ENCODE measurements around the gene MTNR1A.

MTNR1A gene

GRCh38 chr4:186487726-186488125 lies 67.6 kb downstream of the MTNR1A start:
- Histone ChIP-seq H3K27me3 (no peaks in the 10 kb centered on the region), H3K4me1 (ENCODE audit: control insufficient read depth in 1 of 2, insufficient read depth in 1 of 2, low read depth in 1 of 2, low read length in 1 of 2) (no peaks in the 10 kb centered on the region), H3K4me3 (ENCODE audit: low read depth in 1 of 2, low read length in 1 of 2) (no peak overlapping the region), H3K27ac (no peak overlapping the region), H3K9me3 (no peaks in the 10 kb centered on the region), H3K36me3 (no peaks in the 10 kb centered on the region)
- TF ChIP-seq, protein P1, sequence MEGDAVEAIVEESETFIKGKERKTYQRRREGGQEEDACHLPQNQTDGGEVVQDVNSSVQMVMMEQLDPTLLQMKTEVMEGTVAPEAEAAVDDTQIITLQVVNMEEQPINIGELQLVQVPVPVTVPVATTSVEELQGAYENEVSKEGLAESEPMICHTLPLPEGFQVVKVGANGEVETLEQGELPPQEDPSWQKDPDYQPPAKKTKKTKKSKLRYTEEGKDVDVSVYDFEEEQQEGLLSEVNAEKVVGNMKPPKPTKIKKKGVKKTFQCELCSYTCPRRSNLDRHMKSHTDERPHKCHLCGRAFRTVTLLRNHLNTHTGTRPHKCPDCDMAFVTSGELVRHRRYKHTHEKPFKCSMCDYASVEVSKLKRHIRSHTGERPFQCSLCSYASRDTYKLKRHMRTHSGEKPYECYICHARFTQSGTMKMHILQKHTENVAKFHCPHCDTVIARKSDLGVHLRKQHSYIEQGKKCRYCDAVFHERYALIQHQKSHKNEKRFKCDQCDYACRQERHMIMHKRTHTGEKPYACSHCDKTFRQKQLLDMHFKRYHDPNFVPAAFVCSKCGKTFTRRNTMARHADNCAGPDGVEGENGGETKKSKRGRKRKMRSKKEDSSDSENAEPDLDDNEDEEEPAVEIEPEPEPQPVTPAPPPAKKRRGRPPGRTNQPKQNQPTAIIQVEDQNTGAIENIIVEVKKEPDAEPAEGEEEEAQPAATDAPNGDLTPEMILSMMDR (IDR thresholded peaks at IDR 0.05): no peak

GRCh38 chr4:186486172-186486571 lies 69.2 kb downstream of the MTNR1A start:
- TF ChIP-seq, protein P1 (IDR thresholded peaks at IDR 0.05): no peak

GRCh38 chr4:186485561-186486062 lies 69.8 kb downstream of the MTNR1A start:
- TF ChIP-seq, protein P1 (IDR thresholded peaks at IDR 0.05): no peak

More at GRCh38 chr4:186486172-186486571, 69.2 kb downstream of the MTNR1A start:
- Histone ChIP-seq H3K4me3 (ENCODE audit: low read depth in 1 of 2, low read length in 1 of 2) (no peak overlapping the region), H3K4me1 (ENCODE audit: control insufficient read depth in 1 of 2, insufficient read depth in 1 of 2, low read depth in 1 of 2, low read length in 1 of 2) (no peaks in the 10 kb centered on the region), H3K27ac (no peak overlapping the region), H3K9me3 (no peaks in the 10 kb centered on the region), H3K36me3 (no peaks in the 10 kb centered on the region), H3K27me3 (no peaks in the 10 kb centered on the region)

DNA sequence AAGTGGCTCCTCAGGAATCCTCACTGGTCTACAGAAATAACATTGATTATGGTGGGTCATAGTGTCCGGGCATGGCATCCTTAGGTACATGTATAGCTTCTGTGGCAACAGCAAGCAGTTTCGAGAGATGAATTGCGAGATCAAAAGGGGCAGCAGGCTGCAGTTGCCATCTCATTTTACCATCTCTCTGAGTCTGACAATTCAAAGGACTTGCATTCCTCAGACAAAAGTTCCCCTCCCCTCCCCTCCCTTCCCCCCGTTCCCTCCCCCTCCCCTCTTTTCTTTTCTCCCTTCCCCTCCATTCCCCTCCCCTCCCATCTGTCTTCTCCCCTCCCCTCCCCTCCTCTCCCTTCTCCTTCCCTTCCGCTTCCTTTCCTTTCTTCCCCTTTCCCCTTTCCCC lies 70.2 kb downstream of the MTNR1A start:
- no peaks in the 10 kb centered on the region for H3K4me1 ChIP-seq (ENCODE audit: control insufficient read depth in 1 of 2, insufficient read depth in 1 of 2, low read depth in 1 of 2, low read length in 1 of 2)
- H3K9me3 ChIP-seq: no peaks in the 10 kb centered on the region
- no peaks in the 10 kb centered on the region for H3K36me3 ChIP-seq
- no peak overlapping the region for H3K27ac ChIP-seq
- TF ChIP-seq, protein P1 (IDR thresholded peaks at IDR 0.05): no peak
- no peaks in the 10 kb centered on the region for H3K27me3 ChIP-seq
- no peak overlapping the region for H3K4me3 ChIP-seq (ENCODE audit: low read depth in 1 of 2, low read length in 1 of 2)

More at GRCh38 chr4:186485561-186486062, 69.8 kb downstream of the MTNR1A start:
- H3K9me3 ChIP-seq: no peaks in the 10 kb centered on the region
- no peaks in the 10 kb centered on the region for H3K36me3 ChIP-seq
- H3K27ac ChIP-seq: no peak overlapping the region
- no peaks in the 10 kb centered on the region for H3K4me1 ChIP-seq (ENCODE audit: control insufficient read depth in 1 of 2, insufficient read depth in 1 of 2, low read depth in 1 of 2, low read length in 1 of 2)
- no peak overlapping the region for H3K4me3 ChIP-seq (ENCODE audit: low read depth in 1 of 2, low read length in 1 of 2)
- no peaks in the 10 kb centered on the region for H3K27me3 ChIP-seq

DNA sequence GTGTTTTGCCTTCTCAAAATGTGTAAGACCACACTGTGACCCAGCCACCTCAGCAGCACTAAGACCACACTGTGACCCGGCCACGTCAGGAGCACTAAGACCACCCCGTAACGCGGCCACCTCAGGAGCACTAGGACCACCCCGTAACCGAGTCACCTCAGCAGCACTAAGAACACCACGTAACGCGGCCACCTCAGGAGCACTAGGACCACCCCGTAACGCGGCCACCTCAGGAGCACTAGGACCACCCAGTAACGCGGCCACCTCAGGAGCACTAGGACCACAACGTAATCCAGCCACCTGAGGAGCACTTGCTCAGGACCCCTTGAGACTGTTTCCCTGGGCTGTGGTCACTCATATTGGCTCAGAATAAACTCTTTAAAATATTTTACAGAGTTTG lies 71.7 kb downstream of the MTNR1A start:
- TF ChIP-seq, protein P1 (IDR thresholded peaks at IDR 0.05): no peak
- H3K27ac ChIP-seq: no peak overlapping the region
- no peaks in the 10 kb centered on the region for H3K36me3 ChIP-seq
- H3K4me1 ChIP-seq (ENCODE audit: control insufficient read depth in 1 of 2, insufficient read depth in 1 of 2, low read depth in 1 of 2, low read length in 1 of 2): no peaks in the 10 kb centered on the region
- H3K9me3 ChIP-seq: no peaks in the 10 kb centered on the region
- H3K4me3 ChIP-seq (ENCODE audit: low read depth in 1 of 2, low read length in 1 of 2): no peak overlapping the region
- no peaks in the 10 kb centered on the region for H3K27me3 ChIP-seq
